ENCODE data around the gene SEMA3C.

SEMA3C gene

DNA sequence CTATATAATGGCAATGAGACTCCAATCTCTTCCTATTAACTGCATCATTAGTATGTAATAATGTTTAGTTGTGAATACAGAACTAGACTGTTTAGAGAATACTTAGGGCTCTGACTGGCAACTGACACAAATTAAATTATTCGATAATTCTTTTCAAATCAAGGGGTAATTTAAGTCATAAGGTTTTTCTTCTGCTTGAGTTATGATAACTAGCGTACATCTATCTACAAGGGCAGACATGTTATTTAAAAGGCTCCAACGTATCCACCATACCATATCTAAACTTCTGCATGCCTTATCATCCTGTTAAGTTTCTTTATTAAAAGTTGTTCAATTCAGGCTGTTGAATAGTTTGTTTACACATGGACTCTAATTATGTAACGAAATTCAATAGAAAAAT is 11.2 kb downstream of the SEMA3C start:
- no peak overlapping the region for H3K27ac Mint-ChIP-seq

DNA sequence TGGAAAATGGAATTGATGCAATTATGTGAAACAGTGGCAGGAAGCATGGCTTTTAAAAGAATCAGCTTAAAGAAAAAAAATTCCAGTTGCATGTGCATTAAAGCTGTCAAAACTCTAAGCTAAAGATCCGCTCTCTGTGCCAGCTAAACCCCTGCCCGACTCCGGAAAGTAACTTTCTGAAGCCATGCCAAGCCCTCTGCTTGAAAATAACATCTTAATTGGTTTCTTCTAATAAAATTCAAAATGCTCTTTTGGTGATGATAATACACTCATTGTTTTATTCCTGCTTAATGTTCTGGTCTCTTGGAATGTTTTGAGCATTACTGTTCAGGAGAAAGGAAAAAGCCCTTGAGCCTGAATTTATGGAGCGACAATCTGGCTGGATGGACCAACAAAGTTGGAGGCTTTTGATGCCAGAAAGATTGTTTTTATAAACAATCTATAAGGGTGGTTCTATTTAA is 11.7 kb downstream of the SEMA3C start:
- H3K9me3 Mint-ChIP-seq: no peaks in the 10 kb centered on the region

More for the DNA sequence above, 11.2 kb downstream of the SEMA3C start:
- no peaks in the 10 kb centered on the region for H3K4me1 Mint-ChIP-seq
- H3K36me3 Mint-ChIP-seq: no peaks in the 10 kb centered on the region
- no peaks in the 10 kb centered on the region for H3K27me3 Mint-ChIP-seq
- H3K4me3 Mint-ChIP-seq: no peak overlapping the region
- H3K9me3 Mint-ChIP-seq: no peaks in the 10 kb centered on the region

DNA sequence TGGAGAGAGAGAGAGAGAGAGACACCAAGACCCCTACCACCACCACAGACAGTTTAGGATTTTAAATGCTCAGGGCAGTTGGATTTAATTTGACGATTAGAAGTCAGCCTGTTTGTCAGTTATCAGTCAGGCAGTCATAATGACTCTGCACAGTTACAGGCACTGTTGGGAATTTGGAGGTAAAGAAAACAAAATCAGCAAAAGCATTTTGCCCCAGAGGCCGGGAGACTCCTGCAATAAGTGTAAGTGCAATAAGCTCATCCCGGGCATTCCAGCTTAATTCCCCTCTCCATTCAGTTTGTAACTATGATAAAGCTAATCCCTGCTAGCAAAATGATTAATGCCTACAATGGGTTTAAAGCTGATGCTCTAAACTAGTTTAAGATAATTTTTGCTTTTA is 13.5 kb downstream of the SEMA3C start:
- H3K4me1 Mint-ChIP-seq: no peaks in the 10 kb centered on the region
- no peaks in the 10 kb centered on the region for H3K27me3 Mint-ChIP-seq
- H3K4me3 Mint-ChIP-seq: no peak overlapping the region
- no peaks in the 10 kb centered on the region for H3K9me3 Mint-ChIP-seq
- no peak overlapping the region for H3K27ac Mint-ChIP-seq
- H3K36me3 Mint-ChIP-seq: no peaks in the 10 kb centered on the region

More for the DNA sequence above, 11.7 kb downstream of the SEMA3C start:
- no peak overlapping the region for H3K4me3 Mint-ChIP-seq
- no peak overlapping the region for H3K27ac Mint-ChIP-seq
- no peaks in the 10 kb centered on the region for H3K4me1 Mint-ChIP-seq
- H3K36me3 Mint-ChIP-seq: no peaks in the 10 kb centered on the region
- no peaks in the 10 kb centered on the region for H3K27me3 Mint-ChIP-seq

DNA sequence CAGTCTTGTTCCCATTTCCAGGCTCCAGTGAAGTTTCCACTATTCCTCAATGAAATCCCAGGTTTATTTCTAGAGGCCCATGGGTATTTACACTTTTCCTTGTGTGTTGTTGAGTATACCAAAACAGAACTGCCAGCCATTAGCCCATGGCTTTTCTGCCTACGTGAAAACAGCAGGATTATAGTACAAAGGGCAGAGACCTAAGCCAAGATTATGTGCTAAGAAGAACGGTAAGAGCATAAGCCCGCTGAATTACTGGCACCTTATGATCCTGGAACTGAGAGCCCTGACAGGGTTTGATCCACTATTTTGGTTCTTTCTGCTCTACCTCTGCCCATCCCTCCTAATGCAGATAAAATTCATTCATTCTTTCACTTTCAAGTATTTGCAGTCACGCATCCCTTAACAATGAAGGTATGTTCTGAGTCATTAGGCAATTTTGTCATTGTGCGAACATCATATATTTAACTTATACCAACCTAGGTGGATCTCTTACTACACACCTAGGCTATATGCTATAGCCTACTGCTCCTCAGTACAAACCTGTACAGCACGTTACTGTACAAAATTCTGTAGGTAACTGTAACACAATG is 16.0 kb downstream of the SEMA3C start:
- no peak overlapping the region for H3K27ac Mint-ChIP-seq
- H3K4me1 Mint-ChIP-seq: no peaks in the 10 kb centered on the region
- no peaks in the 10 kb centered on the region for H3K9me3 Mint-ChIP-seq
- H3K4me3 Mint-ChIP-seq: no peak overlapping the region
- H3K27me3 Mint-ChIP-seq: no peaks in the 10 kb centered on the region
- no peaks in the 10 kb centered on the region for H3K36me3 Mint-ChIP-seq

DNA sequence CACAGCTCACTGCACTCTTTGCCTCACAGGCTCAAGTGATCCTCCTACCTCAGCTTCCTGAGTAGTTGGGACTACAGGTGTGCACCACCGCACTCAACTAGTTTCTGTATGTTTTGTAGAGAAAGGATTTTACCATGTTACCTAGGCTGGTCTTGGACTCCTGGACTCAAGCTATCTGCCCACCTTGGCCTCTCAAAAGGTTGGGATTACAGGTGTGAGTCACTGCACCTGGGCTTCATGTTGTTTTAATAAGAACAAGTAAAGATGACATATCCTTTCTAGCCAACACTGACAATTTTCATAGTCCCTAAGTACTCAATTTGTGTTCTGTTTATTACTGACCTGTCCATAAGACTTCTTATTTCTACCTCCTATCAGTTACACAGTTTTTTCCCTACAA is 16.8 kb downstream of the SEMA3C start:
- Mint-ChIP-seq H3K4me3 (no peak overlapping the region), H3K4me1 (no peaks in the 10 kb centered on the region), H3K9me3 (no peaks in the 10 kb centered on the region)

DNA sequence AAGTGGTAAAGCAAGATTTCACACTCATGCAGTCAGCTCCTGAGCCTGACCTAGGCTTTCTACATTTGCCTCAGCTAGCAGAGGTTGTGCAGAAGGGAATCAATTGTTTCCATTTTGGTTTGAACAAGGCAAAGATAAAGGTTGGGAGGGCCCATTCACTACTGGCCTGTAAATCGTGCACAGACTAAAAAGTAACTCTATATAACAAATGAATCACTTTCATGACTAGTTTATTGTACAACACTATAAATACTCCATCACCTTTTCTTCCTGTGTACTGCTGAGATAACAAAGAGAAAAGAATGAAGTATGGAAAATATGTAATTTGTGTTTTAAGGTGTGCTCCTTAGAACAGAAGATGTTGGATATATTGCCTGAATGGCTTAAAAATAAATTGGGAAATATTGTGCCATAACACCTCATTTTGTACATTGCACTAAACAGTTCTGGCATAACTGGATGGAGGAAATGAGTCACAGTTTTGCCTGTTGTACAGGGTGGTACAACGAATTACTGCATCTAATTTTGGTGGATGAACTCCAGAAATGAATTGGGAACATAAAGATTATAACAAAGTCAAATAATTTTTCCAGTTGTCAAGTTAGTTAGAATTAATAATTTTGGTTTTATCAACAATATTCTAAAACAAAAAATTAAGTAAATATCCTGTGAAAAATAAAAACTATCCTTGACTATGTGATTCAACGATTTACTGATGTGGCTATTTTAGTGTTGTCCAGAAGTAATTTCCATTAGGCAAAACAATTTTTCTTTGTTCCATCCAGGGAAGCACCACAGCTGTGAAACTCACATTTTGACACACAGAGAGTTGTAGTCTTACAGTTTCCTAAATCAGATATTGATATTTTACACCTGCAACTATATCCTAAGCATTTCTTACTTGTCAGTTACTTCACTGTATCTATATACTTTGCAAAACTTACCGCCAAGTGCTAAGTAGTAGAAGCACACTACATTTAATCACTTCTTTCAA is 18.0 kb downstream of the SEMA3C start:
- Mint-ChIP-seq H3K27me3 (no peaks in the 10 kb centered on the region), H3K36me3 (no peaks in the 10 kb centered on the region), H3K27ac (no peak overlapping the region), H3K4me1 (no peaks in the 10 kb centered on the region), H3K4me3 (no peak overlapping the region), H3K9me3 (no peaks in the 10 kb centered on the region)

More for the DNA sequence above, 16.8 kb downstream of the SEMA3C start:
- Mint-ChIP-seq H3K27me3 (no peaks in the 10 kb centered on the region), H3K36me3 (no peaks in the 10 kb centered on the region), H3K27ac (no peak overlapping the region)

DNA sequence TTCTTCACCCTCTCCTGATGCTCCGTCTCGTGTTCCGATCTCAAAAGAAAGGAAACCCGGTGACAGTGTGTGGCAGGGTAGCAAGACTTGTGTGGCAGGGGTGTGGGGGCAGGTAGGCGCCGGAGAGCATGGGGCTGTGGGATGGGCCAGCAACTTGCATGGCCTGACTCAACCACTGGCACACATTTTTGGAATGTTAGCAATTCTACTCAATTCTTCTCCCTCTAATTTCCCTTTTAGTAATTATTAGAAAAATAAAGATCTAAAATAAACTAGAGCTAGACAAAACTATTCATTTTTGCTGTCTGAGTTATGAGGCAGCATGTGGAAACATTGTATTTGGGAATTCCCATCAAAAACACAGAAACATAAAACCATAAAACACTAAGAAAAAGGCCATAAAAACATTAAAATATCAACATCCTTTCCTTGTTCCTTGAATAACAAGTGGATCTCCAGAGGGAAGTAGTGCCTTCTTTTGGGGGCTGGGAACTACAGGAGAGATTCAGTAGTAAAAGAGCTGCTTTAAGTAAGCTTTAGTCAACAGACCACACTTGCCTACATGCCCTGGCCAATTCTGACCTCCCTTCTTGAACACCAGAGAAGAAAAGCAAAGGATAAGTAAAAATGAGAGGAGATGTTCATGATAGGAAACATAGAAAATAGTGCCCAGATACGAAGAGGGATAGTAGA is 21.8 kb downstream of the SEMA3C start:
- no peaks in the 10 kb centered on the region for H3K9me3 Mint-ChIP-seq

DNA sequence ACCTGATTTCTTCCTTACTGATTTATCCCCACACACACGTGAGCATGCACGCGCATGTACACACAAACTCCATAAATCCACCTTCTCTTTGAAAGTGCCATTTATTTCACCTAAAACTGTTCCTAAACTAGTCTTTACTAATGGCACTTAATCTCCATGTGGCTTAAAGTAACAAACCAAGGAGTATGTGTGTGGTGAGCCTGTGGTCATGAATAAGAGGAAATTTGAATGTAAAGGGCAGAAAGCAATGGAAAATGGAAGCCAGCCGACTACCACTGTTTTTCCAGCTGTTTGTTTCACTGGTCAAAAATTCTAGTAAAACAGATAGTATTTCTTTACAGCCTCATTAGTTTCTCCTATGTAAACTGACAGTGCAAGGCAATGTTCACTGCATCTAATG is 23.8 kb downstream of the SEMA3C start:
- no peaks in the 10 kb centered on the region for H3K9me3 Mint-ChIP-seq
- no peaks in the 10 kb centered on the region for H3K4me1 Mint-ChIP-seq
- no peaks in the 10 kb centered on the region for H3K27me3 Mint-ChIP-seq
- no peaks in the 10 kb centered on the region for H3K36me3 Mint-ChIP-seq
- H3K27ac Mint-ChIP-seq: no peak overlapping the region
- H3K4me3 Mint-ChIP-seq: no peak overlapping the region

More for the DNA sequence above, 21.8 kb downstream of the SEMA3C start:
- no peak overlapping the region for H3K27ac Mint-ChIP-seq
- H3K4me1 Mint-ChIP-seq: no peaks in the 10 kb centered on the region
- H3K4me3 Mint-ChIP-seq: no peak overlapping the region
- no peaks in the 10 kb centered on the region for H3K27me3 Mint-ChIP-seq
- no peaks in the 10 kb centered on the region for H3K36me3 Mint-ChIP-seq

DNA sequence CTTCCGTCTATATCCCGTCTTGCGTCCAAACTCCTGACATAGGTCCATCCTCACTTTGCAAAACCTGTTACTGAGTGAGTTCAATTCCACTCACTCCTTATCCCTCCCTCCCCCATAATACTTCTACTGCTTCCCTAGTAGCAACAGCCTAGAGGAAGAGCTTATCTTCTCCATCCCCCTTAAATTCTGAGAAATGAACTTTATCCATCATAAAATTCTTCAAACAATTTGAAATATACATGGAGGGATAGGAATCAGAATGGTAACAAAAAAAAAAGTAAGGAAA is 27.6 kb downstream of the SEMA3C start:
- Mint-ChIP-seq H3K4me3 (no peak overlapping the region), H3K27ac (no peak overlapping the region), H3K9me3 (no peaks in the 10 kb centered on the region), H3K36me3 (no peaks in the 10 kb centered on the region), H3K27me3 (no peaks in the 10 kb centered on the region), H3K4me1 (no peaks in the 10 kb centered on the region)

DNA sequence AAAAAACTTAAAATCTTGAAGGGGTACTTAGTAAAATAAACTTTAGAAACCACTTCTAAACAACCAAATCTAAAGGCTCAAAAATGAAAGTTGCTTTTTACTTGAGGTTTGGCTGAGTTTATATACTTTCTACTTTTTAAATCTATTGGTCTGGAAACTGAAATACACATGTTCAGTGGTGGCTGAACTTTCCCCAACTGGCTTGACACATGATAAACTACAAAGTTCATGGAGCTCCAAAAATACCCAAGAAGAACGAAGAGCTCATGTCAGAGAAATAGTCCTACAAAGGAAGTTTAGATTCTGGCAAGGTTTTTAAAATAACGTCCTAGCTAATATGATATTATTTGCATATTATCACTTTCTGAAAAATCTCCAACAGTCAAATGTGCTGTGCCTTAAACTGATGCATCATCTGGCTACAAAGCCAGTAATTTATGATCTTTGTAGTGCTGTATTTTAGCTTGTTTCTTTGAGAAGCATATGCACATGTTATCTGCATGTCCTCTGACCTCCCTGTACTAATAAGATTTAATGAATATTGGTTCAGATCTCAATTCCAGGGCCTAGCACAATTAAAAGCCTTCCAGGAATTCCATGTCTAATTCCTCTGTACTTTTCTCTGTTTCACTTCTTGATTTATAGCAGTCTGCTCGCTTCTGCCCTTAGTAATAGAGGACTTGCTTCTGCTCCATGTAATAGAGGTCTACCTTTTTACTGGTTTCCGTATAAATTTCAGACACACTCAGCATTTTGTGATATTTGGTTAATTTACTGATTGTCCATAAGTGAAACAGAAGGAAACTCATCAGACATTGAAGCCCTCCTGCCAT is 28.2 kb downstream of the SEMA3C start:
- no peak overlapping the region for H3K27ac Mint-ChIP-seq
- no peaks in the 10 kb centered on the region for H3K4me1 Mint-ChIP-seq
- no peaks in the 10 kb centered on the region for H3K36me3 Mint-ChIP-seq
- no peaks in the 10 kb centered on the region for H3K9me3 Mint-ChIP-seq
- H3K27me3 Mint-ChIP-seq: no peaks in the 10 kb centered on the region
- H3K4me3 Mint-ChIP-seq: no peak overlapping the region

DNA sequence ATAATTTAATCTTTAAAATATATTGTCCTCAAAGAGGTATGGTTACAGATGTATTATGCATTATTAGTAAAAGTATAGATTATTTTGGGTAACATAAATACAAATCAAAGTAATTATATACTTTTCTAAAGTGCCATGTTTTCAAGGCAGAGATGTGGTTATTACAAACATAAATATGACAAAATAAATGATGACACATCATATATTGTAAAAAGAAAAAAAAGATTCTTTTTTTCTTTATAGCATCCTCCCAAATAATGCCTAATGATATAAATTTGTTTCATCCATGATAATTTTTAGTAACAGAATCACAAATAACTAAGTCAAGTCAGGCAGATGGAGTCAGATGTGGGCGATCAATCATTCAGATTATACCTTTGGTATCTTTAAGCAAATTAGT is 29.3 kb downstream of the SEMA3C start:
- Mint-ChIP-seq H3K9me3 (no peaks in the 10 kb centered on the region), H3K36me3 (no peaks in the 10 kb centered on the region), H3K27ac (no peak overlapping the region), H3K27me3 (no peaks in the 10 kb centered on the region), H3K4me3 (no peak overlapping the region), H3K4me1 (no peaks in the 10 kb centered on the region)

DNA sequence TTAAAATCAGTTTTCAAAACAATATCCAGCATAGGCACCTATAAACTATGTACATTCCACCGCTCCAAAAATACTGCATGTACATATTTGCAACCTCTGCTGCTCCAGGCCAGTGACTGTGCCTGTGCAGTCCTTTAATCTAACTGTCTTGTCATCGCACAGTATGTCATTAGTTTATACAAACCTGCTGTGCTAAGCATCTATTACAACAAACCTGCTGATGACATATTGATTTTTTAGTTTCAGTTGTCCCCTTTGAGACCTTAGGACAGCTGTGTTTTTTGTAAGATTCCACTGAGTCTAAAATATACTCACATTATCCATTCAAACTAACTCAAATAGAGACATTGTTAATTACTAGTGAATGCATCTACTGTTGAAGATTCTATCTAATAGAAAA is 33.1 kb downstream of the SEMA3C start:
- Mint-ChIP-seq H3K36me3 (no peaks in the 10 kb centered on the region), H3K27ac (no peak overlapping the region), H3K4me3 (no peak overlapping the region), H3K4me1 (no peaks in the 10 kb centered on the region), H3K9me3 (no peaks in the 10 kb centered on the region), H3K27me3 (no peaks in the 10 kb centered on the region)

DNA sequence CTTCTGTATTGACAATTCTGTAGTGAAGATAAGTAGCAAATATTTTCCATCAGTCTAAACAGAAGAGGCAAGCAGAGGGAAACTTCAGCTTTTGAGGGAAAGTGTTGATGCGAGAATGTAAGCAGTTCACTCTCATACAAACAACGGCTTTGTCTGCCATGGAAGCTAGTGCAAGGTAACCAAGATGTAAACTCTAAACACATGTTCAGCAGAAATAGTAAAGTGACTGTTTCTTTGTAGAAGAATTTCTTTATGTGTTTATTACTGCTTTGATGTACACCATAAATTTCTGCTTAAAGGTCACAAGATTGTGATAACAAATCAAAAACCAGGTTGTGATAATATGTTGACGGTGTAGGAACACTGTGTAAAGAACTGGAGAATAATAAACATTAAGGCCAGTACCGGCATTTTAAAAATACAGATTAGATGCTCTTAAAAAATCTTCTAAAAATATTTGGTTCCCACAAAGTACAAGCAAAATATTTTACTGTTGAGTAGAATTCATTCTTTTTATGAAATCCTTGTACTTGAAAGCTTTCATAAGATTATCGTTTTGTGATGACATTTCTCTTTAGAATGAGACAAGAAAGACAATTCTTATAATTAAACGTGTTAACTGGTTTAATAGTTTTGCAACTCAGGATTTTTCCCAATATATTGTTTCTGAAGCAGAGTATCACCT is 34.2 kb downstream of the SEMA3C start:
- Mint-ChIP-seq H3K27me3 (no peaks in the 10 kb centered on the region), H3K36me3 (no peaks in the 10 kb centered on the region), H3K4me3 (no peak overlapping the region), H3K9me3 (no peaks in the 10 kb centered on the region), H3K27ac (no peak overlapping the region), H3K4me1 (no peaks in the 10 kb centered on the region)

DNA sequence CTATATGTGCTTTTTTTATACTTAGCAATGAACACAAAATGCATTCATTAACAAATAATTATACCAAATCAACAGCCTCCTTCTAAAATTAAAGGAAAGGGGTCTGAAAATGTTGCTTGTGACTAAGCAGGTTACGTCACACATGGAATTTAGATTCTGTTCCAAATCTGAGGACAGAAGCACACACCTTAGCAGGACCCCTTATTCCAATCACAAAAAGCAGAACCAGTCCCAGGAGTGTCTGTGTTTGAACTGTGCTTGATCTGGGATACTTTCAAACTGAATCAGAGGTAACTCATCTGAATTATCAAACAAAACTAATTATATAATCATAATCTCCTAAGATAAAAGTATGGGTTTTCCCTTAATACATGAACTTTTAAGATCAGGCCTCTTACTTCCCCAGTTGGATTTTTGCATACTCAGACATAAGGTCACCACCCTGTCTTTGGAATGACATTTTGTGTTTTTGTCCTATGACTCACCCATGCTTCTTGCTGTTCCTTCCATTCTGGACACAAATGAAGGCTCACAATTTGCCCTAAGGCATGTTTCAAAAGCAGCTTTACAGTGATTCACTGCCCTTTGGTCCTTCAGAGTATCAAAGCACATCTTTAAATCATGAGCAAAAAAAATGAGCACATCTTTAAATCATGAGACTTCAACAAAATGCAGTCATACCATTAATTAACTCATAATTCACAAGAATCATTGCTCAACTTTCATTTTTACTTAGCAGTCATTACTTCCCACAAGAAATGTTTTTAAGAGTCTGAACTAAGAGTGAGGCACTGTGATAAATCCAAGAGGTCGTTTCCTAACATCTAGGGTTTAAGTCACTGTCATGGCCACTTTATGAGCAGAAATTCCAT is 35.5 kb downstream of the SEMA3C start:
- Mint-ChIP-seq H3K27me3 (no peaks in the 10 kb centered on the region), H3K4me3 (no peak overlapping the region), H3K9me3 (no peaks in the 10 kb centered on the region), H3K36me3 (no peaks in the 10 kb centered on the region), H3K27ac (no peak overlapping the region), H3K4me1 (no peaks in the 10 kb centered on the region)

Data from activated naive CD4-positive, alpha-beta T cell treated with anti-CD3 and anti-CD28 coated beads, Interleukin-2, amount 50 U/mL, for 24 hours (primary cell).